Right lobe of liver (tissue), 4 donors: ENCODE data around the gene PDPK1.
"Not testable (repeated sequence)": the region's sequence is repeated elsewhere in the genome, so short reads cannot be mapped to it uniquely, and the experiment has no call there.

Experiments
- CTCF ChIP-seq, 4 donors: fragments of 200-600 bp in 3 of 4; fragments of 450-650 bp in 1 of 4; IDR thresholded peaks; one replicate each; pipeline versions ENCODE4 v1.5.1 to v1.8.0; 2016 to 2022; ENCODE audit warnings: antibody characterized with exemption in 4 of 4, mild to moderate bottlenecking in 2 of 4
- POLR2A ChIP-seq: fragments of 450-650 bp; IDR thresholded peaks from one replicate; pipeline ENCODE4 v1.6.1; 2017; ENCODE audit warnings: antibody characterized with exemption, mild to moderate bottlenecking
- donor health status: DM: no; HTN: no; CAD: no.
- donor health status: DM: no; HTN: no; CAD: no.
- donor health status: DM: no; HTN: yes; CAD: no.

- TF ChIP-seq CTCF (IDR thresholded peaks at IDR 0.05); POLR2A: not testable (repeated sequence)
Measured at GRCh38 chr16:2620870-2621269, 83.0 kb downstream of the PDPK1 start.
